ENCODE results near the gene APCDD1L. TPM values are rescaled to one million over a fixed set of nuclear protein-coding genes. Genes with fewer than 3 reads are reported as not detected.

The APCDD1L gene
- total RNA-seq, 4 donors from 2014 or later, result 0.59 to 2.1 (median 1.1) TPM; not detected in 1

DNA sequence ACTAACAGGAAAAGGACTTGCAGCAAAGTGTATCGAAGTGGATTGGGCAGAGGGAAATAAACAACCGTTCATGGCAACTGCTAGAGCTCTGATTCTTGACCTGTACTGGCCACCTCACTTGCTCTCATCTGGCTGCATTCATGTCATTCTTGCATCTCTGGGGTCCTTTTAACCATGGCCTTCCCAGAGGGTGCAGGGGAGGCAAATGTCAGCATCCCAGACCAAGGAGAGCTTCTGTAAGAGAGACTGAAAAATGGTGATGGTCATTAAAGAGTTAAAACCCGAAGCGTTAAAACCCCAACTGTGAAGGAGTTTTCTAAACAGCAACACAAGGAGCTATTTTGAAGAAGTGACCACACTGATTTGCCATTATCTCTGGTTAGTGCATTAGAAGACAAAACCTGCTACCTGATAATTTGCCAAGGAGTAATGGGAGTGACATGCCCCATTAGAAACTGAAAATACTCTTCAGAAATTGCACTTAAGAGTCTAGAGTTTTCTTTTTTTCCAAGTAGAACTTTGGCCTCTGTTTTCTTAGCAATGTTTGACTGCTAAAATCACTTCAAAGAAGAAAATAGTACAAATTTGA, 62.4 kb downstream of the APCDD1L start:
- Histone ChIP-seq H3K4me1 (no peaks in the 10 kb centered on the region), H3K27ac (no peak overlapping the region), H3K4me3 (no peak overlapping the region), H3K27me3 (no peaks in the 10 kb centered on the region), H3K36me3 (no peaks in the 10 kb centered on the region), H3K9me3 (peaks cover 0 to 5% of the 10 kb centered on the region in 2 donors)
- DNase-seq, result no peak
- TF ChIP-seq, protein P1, sequence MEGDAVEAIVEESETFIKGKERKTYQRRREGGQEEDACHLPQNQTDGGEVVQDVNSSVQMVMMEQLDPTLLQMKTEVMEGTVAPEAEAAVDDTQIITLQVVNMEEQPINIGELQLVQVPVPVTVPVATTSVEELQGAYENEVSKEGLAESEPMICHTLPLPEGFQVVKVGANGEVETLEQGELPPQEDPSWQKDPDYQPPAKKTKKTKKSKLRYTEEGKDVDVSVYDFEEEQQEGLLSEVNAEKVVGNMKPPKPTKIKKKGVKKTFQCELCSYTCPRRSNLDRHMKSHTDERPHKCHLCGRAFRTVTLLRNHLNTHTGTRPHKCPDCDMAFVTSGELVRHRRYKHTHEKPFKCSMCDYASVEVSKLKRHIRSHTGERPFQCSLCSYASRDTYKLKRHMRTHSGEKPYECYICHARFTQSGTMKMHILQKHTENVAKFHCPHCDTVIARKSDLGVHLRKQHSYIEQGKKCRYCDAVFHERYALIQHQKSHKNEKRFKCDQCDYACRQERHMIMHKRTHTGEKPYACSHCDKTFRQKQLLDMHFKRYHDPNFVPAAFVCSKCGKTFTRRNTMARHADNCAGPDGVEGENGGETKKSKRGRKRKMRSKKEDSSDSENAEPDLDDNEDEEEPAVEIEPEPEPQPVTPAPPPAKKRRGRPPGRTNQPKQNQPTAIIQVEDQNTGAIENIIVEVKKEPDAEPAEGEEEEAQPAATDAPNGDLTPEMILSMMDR (IDR thresholded peaks at IDR 0.05), result no peak
- no peak for TF ChIP-seq POLR2A (IDR thresholded peaks at IDR 0.05)
- intact Hi-C loops (cut with DNase I; ENCODE audit: low total_unique reads), result no loop called here

- intact Hi-C loops (cut with DNase I; ENCODE audit: low total_unique reads), result no loop called here
These were observed 64.9 kb downstream of the APCDD1L start for GRCh38 chr20:58450254-58450653.

GRCh38 chr20:58449681-58450221, 65.4 kb downstream of the APCDD1L start:
- H3K4me3 ChIP-seq, result no peak overlapping the region
- H3K4me1 ChIP-seq, result no peaks in the 10 kb centered on the region
- DNase-seq, result no peak
- peaks cover 0 to 5% of the 10 kb centered on the region in 2 donors for H3K9me3 ChIP-seq
- H3K27me3 ChIP-seq, result no peaks in the 10 kb centered on the region
- intact Hi-C loops (cut with DNase I; ENCODE audit: low total_unique reads), result no loop called here
- TF ChIP-seq, protein P1 (IDR thresholded peaks at IDR 0.05), result no peak
- no peak for TF ChIP-seq POLR2A (IDR thresholded peaks at IDR 0.05)
- H3K36me3 ChIP-seq, result no peaks in the 10 kb centered on the region
- H3K27ac ChIP-seq, result peak overlapping the region in 1 of 2 donors; percentile 23

More at GRCh38 chr20:58450254-58450653, 64.9 kb downstream of the APCDD1L start:
- no peaks in the 10 kb centered on the region for H3K36me3 ChIP-seq
- H3K27ac ChIP-seq, result no peak overlapping the region
- no peak for DNase-seq
- TF ChIP-seq POLR2A (IDR thresholded peaks at IDR 0.05), result no peak
- no peaks in the 10 kb centered on the region for H3K4me1 ChIP-seq
- H3K27me3 ChIP-seq, result no peaks in the 10 kb centered on the region
- H3K4me3 ChIP-seq, result no peak overlapping the region
- peaks cover 0 to 5% of the 10 kb centered on the region in 2 donors for H3K9me3 ChIP-seq

GRCh38 chr20:58448958-58449357, 66.2 kb downstream of the APCDD1L start:
- no peak overlapping the region for H3K4me3 ChIP-seq
- H3K9me3 ChIP-seq, result no peaks in the 10 kb centered on the region
- intact Hi-C loops (cut with DNase I; ENCODE audit: low total_unique reads), result no loop called here
- no peaks in the 10 kb centered on the region for H3K4me1 ChIP-seq
- no peak for TF ChIP-seq POLR2A (IDR thresholded peaks at IDR 0.05)
- TF ChIP-seq, protein P1 (IDR thresholded peaks at IDR 0.05), result no peak
- H3K27me3 ChIP-seq, result no peaks in the 10 kb centered on the region
- H3K36me3 ChIP-seq, result no peaks in the 10 kb centered on the region
- no peak overlapping the region for H3K27ac ChIP-seq
- no peak for DNase-seq

GRCh38 chr20:58447511-58448391, 67.4 kb downstream of the APCDD1L start:
- DNase-seq, result no peak
- Histone ChIP-seq H3K36me3 (no peaks in the 10 kb centered on the region), H3K4me1 (no peaks in the 10 kb centered on the region), H3K9me3 (no peaks in the 10 kb centered on the region), H3K27me3 (no peaks in the 10 kb centered on the region), H3K27ac (no peak overlapping the region), H3K4me3 (no peak overlapping the region)
- intact Hi-C loops (cut with DNase I; ENCODE audit: low total_unique reads), result no loop called here
- TF ChIP-seq, protein P1 (IDR thresholded peaks at IDR 0.05), result peak; percentile 7 to 40 (median 18)
- TF ChIP-seq POLR2A (IDR thresholded peaks at IDR 0.05), result no peak

Data from uterus (tissue), 4 donors.